Fibroblast of mammary gland (primary cell): ENCODE results near the gene TMEM250.

Source experiments
- DNase-seq: peaks from one replicate; pipeline ENCODE4 v3.0.0-alpha.2; 2010; ENCODE audit warnings: low read depth
- H3K4me3 ChIP-seq: 2 replicates; pipeline ENCODE4 v1.5.1; 2011; ENCODE audit warnings: low read depth, mild to moderate bottlenecking, low read length, moderate library complexity; ENCODE audit not compliant: control insufficient read depth
- CTCF ChIP-seq: conservative IDR thresholded peaks from 2 replicates; pipeline ENCODE4 v1.5.1; 2011; ENCODE audit warnings: low read depth, low read length, inconsistent platforms; ENCODE audit not compliant: control insufficient read depth, insufficient read depth

Gene TMEM250

GRCh38 chr9:136142414-136142796 is 23.7 kb upstream of the TMEM250 start:
- DNase-seq, result no peak
- no peak for TF ChIP-seq CTCF
- H3K4me3 ChIP-seq, result no peak overlapping the region

GRCh38 chr9:136141682-136142413 is 23.2 kb upstream of the TMEM250 start:
- DNase-seq, result no peak
- no peak overlapping the region for H3K4me3 ChIP-seq
- TF ChIP-seq CTCF, result no peak

GRCh38 chr9:136140966-136141365 is 22.3 kb upstream of the TMEM250 start:
- DNase-seq, result peak; percentile 10
- H3K4me3 ChIP-seq, result no peak overlapping the region
- no peak for TF ChIP-seq CTCF

- no peak for TF ChIP-seq CTCF
- H3K4me3 ChIP-seq, result no peak overlapping the region
- no peak for DNase-seq
These were observed 21.4 kb upstream of the TMEM250 start for GRCh38 chr9:136140046-136140445.

- no peak overlapping the region for H3K4me3 ChIP-seq
- peak; percentile 21 for DNase-seq
- TF ChIP-seq CTCF, result peak; percentile 40
These were observed 19.9 kb upstream of the TMEM250 start for GRCh38 chr9:136138566-136138965.

- DNase-seq, result no peak
- TF ChIP-seq CTCF, result no peak
- no peak overlapping the region for H3K4me3 ChIP-seq
These were observed 18.9 kb upstream of the TMEM250 start for GRCh38 chr9:136137321-136138265.
